GM04504 (cell line): ENCODE measurements around the gene ARL3.
"Not testable (repeated sequence)": the region's sequence is repeated elsewhere in the genome, so short reads cannot be mapped to it uniquely, and the experiment has no call there.

Source experiments
- DNase-seq: peaks from one replicate; pipeline ENCODE4 v3.0.0-alpha.2; 2012; ENCODE audit warnings: low read depth

ARL3 gene

DNA sequence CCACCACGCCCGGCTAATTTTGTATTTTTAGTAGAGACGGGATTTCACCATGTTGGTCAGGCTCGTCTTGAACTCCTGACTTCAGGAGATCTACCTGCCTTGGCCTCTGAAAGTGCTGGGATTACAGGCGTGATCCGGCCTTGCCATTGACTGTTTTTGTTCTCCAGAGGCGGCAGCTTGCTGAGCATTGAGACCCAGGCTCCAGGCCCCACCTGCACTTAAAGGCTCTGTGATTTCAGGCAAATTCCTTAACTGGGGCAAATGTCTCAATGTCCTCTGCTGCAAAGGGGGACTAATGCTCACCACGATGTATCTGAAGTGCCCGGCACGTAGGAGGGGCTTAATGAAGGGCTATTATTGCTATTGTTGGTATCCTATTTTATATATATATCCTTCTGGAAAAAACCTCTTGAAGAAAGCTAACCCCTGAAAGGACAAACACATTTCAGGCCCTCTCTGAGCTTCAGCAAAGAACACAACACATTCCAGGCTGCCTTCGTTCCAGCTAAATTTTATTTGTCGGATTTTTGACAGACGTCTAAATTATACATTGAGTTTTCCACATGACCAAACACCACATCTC is 40.9 kb downstream of the ARL3 start:
- no peak for DNase-seq

DNA sequence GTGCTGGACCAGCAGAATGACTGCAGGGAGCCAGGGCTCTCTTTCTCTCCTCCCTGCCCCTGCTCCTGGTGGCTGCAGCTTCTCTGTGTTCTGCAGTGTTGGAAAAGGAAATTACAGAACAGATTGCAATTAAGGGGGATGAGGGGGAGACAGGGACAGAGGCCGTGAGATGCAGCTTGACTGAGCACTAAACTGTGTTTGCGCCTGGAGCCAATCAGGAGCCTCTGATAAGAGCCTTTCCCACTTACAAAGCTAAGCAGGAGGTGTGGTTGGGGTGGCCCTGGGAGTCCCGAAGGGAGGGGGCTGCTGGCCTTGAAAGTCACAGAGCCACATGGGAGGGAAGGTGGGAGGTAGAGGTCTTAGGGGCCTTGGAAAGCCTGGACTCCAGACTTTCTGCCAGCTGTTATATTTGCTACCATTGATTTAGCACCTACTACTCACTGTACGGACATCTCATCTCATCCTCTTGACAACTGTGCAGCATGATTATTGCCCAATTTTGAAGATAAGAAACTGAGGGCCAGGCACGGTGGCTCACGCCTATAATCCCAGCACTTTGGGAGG is 43.2 kb downstream of the ARL3 start:
- no peak for DNase-seq

DNA sequence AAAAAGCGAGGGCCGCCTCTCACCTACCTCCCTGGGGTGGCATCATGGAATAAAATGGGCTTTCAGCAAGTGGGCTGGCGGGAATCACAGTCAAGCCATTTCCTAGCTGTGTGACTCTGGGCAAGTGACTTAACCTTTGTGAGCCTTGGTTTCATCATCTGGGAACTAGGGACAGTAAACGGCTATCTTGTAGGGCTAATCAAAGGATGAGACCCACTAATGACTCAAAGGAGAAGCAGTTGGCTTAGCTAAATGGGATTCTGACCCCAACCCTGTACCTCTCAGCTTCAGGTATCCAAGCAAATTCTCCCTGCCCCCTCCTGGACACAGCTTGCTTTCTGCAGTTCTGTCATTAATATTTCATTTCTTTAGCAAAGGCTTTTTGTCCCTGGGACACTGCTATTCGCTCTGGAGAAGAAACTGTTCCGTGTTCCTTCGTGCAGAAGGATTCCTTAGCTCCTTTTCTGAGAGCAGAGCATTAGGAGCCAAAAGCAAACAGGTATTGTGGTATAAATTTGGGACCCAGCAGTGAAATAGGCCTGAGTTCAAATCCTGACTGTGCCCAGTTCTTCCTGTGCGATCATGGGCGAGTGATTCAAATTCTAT is 44.0 kb downstream of the ARL3 start:
- DNase-seq = no peak

DNA sequence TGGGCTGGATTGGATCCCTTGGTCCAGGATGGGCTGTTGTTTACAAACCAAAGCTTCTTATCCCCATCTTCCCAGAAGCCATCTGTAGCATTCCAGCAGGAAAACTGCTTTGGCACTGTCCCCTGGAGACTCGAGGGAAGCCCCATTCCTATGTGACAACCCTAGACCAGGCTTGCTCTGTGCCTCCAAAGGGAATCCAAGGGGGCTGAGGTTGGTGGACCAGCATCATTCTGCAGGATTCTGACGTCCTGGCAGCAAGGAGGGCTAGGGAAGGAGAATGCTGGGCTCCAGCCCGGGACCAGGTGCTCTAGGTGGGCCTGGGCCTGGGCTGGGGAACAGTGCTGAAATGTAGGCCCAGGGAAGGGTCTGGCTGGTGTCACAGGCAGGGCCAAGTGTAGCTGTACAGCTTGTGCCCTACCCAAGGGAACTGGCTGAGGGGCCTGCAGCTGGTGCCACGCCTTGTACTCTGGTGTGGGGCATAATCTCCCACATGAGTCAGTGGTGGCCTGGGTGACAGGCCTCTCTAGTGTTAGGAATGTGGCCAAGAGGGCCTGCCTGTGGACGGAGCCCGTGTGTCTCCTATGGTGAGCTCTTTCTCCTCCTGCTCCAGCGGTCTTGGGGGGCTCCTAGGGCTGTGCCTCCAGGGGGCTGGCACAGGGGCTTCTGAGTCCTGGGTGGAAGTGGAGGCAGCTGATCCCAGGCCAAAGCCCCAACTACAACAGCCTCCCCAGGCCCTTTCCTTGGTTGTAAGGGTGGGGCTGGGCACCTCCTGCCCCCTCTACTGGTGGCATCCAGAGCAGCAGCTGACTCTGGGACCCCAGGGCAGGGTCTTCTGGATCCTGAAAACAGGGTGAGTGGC is 44.8 kb downstream of the ARL3 start:
- DNase-seq = peak; percentile 48

DNA sequence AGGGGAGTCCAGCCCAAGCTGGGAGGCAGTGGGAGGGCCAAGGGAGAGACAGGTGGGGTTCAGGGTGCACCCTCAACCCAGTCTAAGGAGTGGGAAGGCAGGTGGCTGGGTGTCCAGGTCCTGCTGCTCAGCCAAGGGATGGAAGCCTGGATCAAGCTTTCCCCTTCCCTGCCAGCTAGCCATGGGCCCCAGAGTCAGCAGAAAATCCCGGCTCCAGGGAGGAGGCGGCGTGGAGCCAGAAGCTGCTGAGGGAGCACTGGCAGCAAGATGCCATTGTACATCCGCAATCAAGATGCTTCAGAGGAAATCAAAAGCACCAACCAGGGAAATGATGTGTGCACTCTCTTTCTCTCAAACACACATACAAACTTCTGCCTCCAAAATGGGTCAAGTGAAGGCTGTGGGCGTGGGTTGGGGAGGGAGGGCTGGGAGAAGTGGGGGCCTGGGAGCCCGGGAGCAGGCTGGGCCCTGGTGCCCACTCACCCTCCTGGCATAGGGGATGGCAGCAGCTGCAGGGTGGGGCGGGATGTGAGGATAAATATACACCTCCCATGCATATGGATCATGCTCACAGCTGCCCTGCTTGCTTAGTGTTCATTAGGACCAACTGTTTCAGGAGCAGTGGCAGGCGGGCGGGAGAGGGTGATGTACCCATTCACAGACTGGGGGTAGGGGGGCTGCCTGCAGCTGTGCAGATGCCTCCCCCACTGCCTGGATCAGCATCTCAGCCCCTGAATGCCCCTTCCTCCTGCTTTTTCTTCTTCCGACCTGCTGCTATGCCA is 45.7 kb downstream of the ARL3 start:
- no peak for DNase-seq

DNA sequence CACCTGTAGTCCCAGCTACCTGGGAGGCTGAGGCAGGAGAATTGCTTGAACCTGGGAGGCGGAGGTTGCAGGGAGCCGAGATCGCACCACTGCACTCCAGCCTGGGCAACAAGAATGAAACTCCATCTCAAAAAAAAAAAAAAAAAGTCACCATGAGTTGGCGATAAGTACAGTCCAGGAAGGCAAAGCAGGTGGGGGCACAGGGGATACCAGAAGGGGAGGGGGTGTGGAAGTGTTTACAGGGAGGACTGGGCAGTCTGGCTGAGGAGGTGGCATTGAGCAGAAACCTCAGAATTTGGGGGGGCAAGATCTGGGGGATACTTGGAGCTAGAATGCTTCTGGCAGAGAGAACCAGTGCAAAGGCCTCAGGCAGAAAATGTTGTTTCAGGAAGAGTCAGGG is 46.8 kb downstream of the ARL3 start:
- not testable (repeated sequence) for DNase-seq

DNA sequence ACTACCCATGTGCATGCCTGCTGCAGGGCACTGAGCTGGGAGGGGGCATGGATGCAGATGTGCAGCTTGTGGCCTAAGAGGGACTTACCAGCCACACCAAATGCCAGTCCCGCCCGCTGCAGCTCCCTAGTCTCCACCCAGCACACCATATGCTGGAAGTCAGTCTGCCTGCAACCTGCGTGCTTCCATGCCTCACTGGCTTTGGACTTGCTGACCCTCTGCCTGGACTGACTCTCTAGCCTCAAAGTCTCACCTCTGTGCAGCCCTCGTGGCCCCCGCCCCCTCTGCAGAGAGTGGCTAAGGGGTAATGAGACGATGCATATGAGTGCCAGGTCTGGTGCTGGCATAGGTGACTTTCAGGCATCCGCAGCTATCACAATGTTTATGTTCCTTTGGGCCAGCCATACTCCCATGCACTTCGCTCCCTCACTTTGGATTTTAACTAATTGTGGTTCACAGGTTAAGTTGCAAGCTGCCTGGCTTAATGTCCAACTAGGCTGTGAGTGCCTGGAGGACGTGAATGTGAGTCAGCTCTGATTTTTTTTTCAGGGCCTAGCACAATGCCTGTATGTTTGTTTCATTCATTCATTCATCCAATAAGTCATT is 48.2 kb downstream of the ARL3 start:
- no peak for DNase-seq

DNA sequence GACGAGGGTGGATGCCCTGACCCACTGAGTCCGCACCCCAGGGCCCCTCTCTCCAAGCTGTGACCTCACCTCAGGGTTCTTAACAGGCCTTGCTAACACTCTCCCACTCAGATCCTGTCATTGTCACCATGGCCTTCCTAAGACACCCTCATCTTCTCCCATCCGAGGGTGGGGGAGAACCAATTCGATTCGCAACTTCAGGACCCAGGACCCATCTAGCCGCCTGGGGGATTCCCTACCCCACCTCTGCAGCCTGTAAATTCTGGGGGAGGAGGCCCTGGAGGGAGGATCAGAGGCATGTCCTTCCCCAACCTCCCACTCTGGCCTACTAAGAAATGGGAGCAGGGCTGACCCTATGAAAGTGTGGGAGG is 52.6 kb downstream of the ARL3 start:
- no peak for DNase-seq

DNA sequence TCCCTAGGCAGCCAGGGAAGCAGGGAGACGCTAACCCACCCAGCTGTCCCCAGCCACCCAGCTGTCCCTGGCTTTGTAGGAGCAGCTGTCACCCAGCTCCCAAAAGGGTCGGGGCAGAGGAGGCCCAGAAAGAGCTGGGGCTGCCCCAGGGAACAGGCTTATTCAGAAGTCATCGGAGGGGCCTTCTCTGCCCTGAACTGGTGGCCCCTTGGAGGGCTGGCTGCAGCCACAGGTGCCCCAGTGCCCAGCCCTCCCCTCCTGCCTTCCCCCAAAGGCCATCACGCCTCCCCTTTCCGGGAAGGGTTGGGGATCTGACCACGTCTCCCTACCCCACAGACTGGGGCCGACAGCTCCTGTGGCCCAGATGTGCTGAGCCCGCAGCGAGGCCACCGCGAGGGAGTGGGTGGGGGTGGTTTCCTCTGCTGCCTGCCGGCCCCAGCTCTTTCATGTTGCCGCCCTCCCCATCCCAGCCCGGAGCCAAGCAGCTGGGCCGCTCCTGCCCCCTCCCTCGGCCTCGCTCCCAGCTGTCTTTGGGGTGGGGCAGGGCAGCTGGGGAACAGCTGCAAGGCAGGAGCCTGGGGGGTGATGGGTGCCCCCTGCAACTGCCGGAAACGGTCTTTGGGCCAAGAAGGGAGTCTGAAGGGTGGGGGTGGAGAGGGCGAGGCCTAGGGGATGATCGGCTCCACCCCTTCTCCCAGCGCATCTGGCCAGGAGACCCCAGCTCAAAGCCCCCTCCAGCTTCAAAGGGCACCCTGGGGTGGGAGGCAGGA is 53.1 kb downstream of the ARL3 start:
- peak; percentile 42 for DNase-seq

DNA sequence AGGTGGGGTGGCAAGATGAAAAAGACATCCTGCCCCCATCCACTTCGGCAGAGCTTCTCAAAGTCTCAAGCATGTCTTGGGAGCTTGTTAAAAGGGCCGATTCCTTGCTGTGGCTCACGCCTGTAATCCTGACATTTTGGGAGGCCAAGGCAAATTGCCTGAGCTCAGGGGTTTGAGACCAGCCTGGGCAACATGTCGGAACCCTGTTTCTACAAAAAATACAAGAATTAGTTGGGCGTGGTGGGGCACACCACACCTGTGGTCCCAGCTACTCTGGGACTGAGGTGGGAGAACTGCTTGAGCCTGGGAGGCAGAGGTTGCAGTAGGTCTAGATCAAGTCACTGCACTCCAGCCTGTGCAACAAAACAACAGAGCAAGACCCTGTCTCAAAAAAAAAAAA is 55.4 kb downstream of the ARL3 start:
- no peak for DNase-seq

DNA sequence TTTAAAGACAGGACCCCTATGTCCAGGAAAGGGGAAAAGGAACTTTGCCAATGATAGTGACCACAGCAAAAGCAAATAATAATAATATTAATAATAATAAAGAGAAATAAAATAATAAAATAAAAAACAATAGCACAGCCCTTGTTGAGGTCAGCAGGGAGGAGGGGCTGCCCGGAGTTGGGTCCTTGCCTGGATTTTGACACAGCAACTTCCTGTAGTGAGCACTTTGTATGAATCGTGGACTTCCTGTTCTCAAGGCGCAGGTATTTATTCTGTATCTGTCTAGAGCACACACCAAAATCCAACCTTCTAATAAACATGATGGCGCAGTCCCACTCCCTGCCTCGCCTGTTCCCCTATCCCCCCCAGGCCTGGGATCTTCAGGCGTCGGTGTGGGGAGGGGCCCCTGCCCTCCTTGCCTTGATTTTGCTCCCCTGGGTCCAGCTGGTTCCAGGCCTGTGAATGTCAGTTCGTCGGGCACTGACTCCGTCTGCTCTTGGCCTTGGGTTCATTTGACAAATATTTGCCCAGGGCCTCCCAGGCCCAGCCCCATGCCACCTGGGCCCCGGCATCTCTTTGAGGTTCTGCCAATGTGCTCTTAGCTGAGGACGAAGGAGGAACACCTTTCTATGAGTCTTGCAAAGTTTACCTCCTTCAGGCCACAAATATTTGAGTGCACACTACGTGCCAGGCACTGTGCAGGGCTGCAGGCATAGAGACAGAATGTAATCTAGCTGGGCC is 56.0 kb downstream of the ARL3 start:
- no peak for DNase-seq

DNA sequence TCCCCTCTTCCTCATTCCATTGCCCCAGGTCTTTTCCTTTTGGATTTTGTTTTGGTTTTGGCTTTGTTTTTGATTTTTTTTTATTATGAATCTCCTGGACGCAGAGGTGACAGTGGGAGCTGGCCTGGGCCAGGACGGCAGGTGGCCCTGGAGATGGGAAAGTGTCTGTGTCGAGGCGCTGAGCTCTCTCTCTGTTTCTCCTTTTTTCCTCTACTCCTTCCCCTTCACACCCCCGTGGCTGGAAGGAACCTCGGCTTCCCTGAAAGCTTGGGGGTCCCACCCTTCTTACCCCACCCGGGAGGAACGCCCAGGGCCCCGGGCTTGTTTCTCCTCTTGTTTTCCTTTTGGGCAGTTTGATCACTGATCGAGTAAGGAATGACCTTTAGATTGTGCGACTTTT is 56.7 kb downstream of the ARL3 start:
- no peak for DNase-seq

DNA sequence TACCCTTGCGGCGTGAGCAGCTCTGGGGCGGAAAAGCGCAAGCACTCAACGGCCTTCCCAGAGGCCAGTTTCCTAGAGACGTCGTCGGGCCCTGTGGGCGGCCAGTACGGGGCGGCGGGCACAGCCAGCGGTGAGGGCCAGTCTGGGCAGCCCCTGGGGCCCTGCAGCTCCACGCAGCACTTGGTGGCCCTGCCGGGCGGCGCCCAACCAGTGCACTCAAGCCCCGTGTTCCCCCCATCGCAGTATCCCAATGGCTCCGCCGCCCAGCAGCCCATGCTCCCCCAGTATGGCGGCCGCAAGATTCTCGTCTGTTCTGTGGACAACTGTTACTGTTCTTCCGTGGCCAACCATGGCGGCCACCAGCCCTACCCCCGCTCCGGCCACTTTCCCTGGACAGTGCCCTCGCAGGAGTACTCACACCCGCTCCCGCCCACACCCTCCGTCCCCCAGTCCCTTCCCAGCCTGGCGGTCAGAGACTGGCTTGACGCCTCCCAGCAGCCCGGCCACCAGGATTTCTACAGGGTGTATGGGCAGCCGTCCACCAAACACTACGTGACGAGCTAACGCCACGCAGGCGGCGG is 57.3 kb downstream of the ARL3 start:
- DNase-seq = no peak

DNA sequence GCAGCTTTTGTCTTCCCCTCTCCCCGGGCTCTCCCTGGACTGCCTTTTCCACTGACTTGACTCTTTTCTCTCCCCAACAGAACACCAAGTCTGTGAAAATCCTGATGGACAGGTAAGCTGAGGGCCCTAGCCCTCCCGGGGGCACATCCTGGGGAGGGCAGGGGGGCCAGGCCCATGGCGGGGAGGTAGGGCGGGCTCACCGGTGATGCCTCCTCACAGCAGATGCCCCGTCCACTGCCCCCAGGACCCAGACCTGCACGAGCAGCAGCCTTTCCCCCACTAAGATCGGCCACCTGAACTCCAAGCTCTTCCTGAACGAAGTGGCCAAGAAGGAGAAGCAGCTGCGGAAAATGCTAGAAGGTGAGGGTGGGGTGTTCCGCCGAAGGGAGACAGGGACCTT is 58.2 kb downstream of the ARL3 start:
- DNase-seq = no peak

DNA sequence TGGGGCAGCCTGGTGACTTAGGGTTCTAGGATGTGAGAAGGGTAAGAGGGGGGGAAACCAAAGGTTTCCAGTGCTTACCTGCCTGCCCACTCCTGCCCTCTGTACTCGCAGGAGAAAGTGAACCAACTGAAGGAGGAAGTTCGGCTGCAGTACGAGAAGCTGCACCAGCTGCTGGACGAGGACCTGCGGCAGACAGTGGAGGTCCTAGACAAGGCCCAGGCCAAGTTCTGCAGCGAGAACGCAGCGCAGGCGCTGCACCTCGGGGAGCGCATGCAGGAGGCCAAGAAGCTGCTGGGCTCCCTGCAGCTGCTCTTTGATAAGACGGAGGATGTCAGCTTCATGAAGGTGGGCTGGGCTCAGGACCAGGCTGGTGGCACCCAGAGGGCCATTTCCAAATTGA is 59.2 kb downstream of the ARL3 start:
- no peak for DNase-seq

DNA sequence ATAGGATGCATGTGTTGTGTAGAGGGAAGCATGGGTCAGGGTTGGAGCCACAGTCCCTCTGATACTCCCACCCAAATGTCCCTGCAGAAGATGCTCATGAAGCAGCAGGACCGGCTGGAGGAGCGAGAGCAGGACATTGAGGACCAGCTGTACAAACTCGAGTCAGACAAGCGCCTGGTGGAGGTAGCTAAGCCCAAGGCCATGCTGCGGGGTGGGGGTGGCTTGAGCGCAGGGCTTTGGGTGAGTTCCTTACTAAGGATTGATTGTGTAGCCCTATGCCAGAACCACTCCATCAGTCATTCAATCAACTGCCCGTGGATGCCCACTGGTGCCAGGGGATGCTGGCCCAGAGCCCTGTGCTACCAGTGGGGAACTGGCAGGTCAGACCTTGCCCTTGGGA is 59.6 kb downstream of the ARL3 start:
- DNase-seq = no peak

DNA sequence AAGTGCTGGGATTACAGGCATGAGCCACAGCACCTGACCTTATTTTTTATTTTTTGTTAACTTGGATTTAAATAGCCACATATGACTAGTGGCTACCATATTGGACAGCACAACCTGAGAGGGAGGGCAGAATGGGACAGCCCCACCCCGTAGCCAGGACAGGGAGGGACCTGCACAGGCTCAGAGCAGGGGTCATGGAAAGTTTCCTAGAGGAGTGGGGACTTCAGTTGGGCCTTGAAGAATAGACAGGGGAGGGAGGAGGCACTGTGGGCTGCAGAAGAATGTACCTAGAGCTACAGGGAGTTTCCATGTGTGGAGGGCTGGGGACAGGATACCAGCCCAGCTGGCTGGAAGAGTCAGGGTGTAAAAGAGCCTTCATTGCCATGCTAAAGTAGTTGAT is 61.1 kb downstream of the ARL3 start:
- no peak for DNase-seq

DNA sequence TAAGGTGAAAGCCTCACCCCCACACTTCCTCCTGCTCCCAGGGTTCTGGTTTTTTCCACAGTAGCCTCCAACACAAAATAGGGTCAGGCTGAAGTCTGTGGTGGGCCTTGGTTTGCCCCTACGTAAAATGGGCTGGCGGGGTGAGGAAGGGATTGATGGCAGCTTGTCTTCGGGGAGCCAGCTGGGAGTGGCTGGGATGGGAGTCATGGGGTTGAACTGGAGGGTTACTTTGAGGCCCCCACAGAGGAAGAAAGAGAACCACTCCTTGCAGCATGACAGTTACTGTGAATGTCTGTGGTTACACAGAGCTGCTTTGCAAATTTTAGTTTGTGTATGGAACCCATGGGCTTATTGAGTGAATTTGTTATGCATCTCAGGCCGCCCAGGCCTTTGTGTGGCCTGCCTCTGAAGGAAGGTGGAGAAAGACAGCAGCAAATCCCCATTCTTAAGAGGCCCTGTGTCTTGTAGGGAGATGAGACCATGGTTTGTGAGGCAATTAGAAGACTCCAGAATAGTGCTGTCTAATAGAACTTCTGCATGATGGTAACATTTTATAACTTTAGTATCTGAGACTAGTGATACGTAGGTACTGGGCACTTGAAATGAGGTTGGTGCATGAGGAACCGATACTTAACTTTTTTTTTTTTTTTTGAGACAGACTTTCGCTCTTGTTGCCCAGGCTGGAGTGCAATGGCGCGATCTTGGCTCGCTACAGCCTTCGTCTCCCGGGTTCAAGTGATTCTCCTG is 61.9 kb downstream of the ARL3 start:
- DNase-seq = no peak

DNA sequence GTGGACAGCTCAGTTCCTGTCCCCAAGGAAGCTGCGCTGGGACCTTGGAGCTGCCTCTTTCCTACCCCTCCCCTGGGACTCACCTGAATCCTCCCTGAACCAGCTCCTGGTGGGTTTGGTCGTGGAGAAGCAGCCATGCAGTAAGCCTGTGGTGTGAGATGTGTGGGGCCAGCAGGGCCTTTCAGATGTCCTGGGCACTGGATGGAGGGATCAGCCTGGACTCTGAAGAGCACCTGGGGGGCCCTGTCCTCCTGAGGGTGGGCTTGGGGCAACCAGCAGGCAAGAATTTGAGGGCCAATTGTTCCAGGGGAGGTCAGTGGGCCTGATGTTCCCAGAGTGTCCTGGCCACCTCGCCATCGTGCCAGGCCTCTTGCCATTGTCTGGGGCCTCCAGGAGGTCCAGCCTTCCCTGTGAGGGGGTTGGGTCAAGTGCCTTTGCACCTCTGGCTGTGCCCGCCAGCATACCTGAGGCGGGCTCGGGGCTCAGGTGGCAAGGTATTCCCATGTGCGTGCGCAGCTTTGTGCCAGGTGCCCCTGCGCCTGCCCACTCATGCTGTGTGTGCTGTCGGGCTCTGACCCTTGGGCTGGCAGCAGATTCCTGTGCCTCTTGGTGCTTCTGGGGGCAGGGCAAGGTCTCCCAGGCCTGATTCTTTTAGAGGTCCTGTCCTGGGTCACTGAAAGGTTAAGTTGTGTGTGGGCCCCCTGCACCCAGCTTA is 62.6 kb downstream of the ARL3 start:
- DNase-seq = no peak
